A673 (cell line): ENCODE measurements around the gene RTN4RL1.

Experiments
- EZH2 ChIP-seq: fragments of 200-600 bp; sonication (generic); IDR thresholded peaks from 2 replicates; pipeline ENCODE4 v1.6.1; 2017; ENCODE audit warnings: borderline replicate concordance, low read depth, mild to moderate bottlenecking, mixed read lengths, antibody characterized with exemption, low read length; ENCODE audit not compliant: poor library complexity, severe bottlenecking
- TF ChIP-seq, protein P1 (sequence below): fragments of 300-800, 200-600 bp; sonication (generic); conservative IDR thresholded peaks from 2 replicates; pipeline ENCODE4 v1.5.1; 2017; ENCODE audit warnings: low read depth, mild to moderate bottlenecking, antibody characterized with exemption, low read length, moderate library complexity, mixed read lengths

DNA sequence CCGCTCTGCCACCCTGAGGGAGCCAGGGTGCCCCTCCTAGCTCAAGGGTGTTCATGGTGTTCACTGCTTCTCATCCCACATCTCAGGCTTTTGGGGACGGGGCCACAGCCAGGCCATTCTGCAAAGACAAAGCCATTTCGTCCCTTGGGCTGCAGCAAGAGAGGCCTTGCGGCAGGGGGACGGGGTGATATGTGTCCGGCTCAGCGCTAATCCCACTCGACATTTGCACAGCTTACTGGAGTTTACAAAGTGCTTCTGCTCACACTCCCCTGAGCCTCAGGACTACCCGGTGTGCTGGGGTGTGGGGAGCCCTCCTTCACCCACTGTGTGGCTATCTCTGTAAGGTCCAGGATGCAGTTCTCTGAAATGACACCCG is 84.3 kb downstream of the RTN4RL1 start:
- TF ChIP-seq, protein P1, sequence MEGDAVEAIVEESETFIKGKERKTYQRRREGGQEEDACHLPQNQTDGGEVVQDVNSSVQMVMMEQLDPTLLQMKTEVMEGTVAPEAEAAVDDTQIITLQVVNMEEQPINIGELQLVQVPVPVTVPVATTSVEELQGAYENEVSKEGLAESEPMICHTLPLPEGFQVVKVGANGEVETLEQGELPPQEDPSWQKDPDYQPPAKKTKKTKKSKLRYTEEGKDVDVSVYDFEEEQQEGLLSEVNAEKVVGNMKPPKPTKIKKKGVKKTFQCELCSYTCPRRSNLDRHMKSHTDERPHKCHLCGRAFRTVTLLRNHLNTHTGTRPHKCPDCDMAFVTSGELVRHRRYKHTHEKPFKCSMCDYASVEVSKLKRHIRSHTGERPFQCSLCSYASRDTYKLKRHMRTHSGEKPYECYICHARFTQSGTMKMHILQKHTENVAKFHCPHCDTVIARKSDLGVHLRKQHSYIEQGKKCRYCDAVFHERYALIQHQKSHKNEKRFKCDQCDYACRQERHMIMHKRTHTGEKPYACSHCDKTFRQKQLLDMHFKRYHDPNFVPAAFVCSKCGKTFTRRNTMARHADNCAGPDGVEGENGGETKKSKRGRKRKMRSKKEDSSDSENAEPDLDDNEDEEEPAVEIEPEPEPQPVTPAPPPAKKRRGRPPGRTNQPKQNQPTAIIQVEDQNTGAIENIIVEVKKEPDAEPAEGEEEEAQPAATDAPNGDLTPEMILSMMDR = no peak
- no peak for TF ChIP-seq EZH2
